Osteoblast (primary cell): ENCODE data around the gene ZNF536. TPM values are rescaled to one million over a fixed set of nuclear protein-coding genes. Genes with fewer than 3 reads are reported as not detected.

Experiments
- DNase-seq: peaks from one replicate; pipeline ENCODE4 v3.0.0; 2011; ENCODE audit warnings: low spot score, mixed read lengths; ENCODE audit not compliant: insufficient read length; ENCODE audit errors: missing footprints
- H2AFZ ChIP-seq: 2 replicates; pipeline ENCODE4 v1.6.0; 2011; ENCODE audit warnings: mild to moderate bottlenecking, low read length
- H3K27ac ChIP-seq: 2 replicates; pipeline ENCODE4 v1.5.1; 2011; ENCODE audit warnings: mild to moderate bottlenecking, low read depth, low read length, moderate library complexity
- H3K27me3 ChIP-seq: 2 replicates; pipeline ENCODE4 v1.6.0; 2012; ENCODE audit warnings: mild to moderate bottlenecking, control low read depth, inconsistent platforms, low read length, moderate library complexity; ENCODE audit not compliant: insufficient read depth
- H3K36me3 ChIP-seq: 2 replicates; pipeline ENCODE4 v1.5.1; 2011; ENCODE audit warnings: mild to moderate bottlenecking, low read length, control low read depth, moderate library complexity; ENCODE audit not compliant: insufficient read depth
- H3K4me1 ChIP-seq: 2 replicates; pipeline ENCODE4 v1.5.1; 2011; ENCODE audit warnings: mild to moderate bottlenecking, low read length, control low read depth, moderate library complexity; ENCODE audit not compliant: insufficient read depth
- H3K4me2 ChIP-seq: 2 replicates; pipeline ENCODE4 v1.6.0; 2011; ENCODE audit warnings: mild to moderate bottlenecking, low read length; ENCODE audit not compliant: insufficient read depth
- H3K4me3 ChIP-seq: fragments of 200-600 bp; sonication (generic); 3 replicates; pipeline ENCODE4 v1.5.1; 2012; ENCODE audit warnings: mild to moderate bottlenecking, low read length, inconsistent platforms; ENCODE audit not compliant: insufficient read depth
- H3K79me2 ChIP-seq: 2 replicates; pipeline ENCODE4 v1.6.0; 2012; ENCODE audit warnings: mild to moderate bottlenecking, low read length, control low read depth, inconsistent platforms; ENCODE audit not compliant: insufficient read depth
- H3K9me3 ChIP-seq: 2 replicates; pipeline ENCODE4 v1.5.1; 2011; ENCODE audit warnings: low read depth, low read length, control low read depth
- H4K20me1 ChIP-seq: 2 replicates; pipeline ENCODE4 v1.6.0; 2012; ENCODE audit warnings: mild to moderate bottlenecking, low read length, control low read depth; ENCODE audit not compliant: insufficient read depth
- CTCF ChIP-seq: IDR thresholded peaks from 2 replicates; pipeline ENCODE4 v1.5.1; 2011; ENCODE audit warnings: mild to moderate bottlenecking, low read depth, low read length, moderate library complexity; ENCODE audit errors: extremely low read depth
- total RNA-seq: library from RNA; depleted of rRNA; stranded (reverse); fragments of >200 nt; gene quantifications from 2 replicates; pipeline ENCODE4 v1.2.3, GENCODE V29; 2012

ZNF536 gene
- total RNA-seq, 1 donor, result not detected

- no peaks in the 10 kb centered on the region for H3K27me3 ChIP-seq
- H4K20me1 ChIP-seq, result no peaks in the 10 kb centered on the region
- no peak overlapping the region for H2AFZ ChIP-seq
- no peaks in the 10 kb centered on the region for H3K36me3 ChIP-seq
- H3K9me3 ChIP-seq, result no peaks in the 10 kb centered on the region
- no peaks in the 10 kb centered on the region for H3K79me2 ChIP-seq
- no peaks in the 10 kb centered on the region for H3K4me1 ChIP-seq
- no peak for DNase-seq
- H3K4me3 ChIP-seq, result no peak overlapping the region
- TF ChIP-seq CTCF, result no peak
- H3K4me2 ChIP-seq, result no peak overlapping the region
- no peak overlapping the region for H3K27ac ChIP-seq
Observed at GRCh38 chr19:30355586-30355985, 16.6 kb upstream of the ZNF536 start.

GRCh38 chr19:30356951-30357579, 15.1 kb upstream of the ZNF536 start:
- Histone ChIP-seq H3K4me2 (no peak overlapping the region), H3K4me3 (no peak overlapping the region), H3K27me3 (no peaks in the 10 kb centered on the region), H3K79me2 (no peaks in the 10 kb centered on the region), H2AFZ (no peak overlapping the region), H3K9me3 (no peaks in the 10 kb centered on the region), H4K20me1 (no peaks in the 10 kb centered on the region), H3K27ac (no peak overlapping the region), H3K36me3 (no peaks in the 10 kb centered on the region), H3K4me1 (no peaks in the 10 kb centered on the region)
- no peak for TF ChIP-seq CTCF
- peak; percentile 69 for DNase-seq

GRCh38 chr19:30357580-30357954, 14.6 kb upstream of the ZNF536 start:
- Histone ChIP-seq H3K27me3 (no peaks in the 10 kb centered on the region), H3K27ac (no peak overlapping the region), H3K36me3 (no peaks in the 10 kb centered on the region), H2AFZ (no peak overlapping the region), H3K9me3 (no peaks in the 10 kb centered on the region), H3K4me3 (no peak overlapping the region), H3K4me2 (no peak overlapping the region), H3K79me2 (no peaks in the 10 kb centered on the region), H3K4me1 (no peaks in the 10 kb centered on the region), H4K20me1 (no peaks in the 10 kb centered on the region)
- no peak for TF ChIP-seq CTCF
- DNase-seq, result no peak

- no peak for TF ChIP-seq CTCF
- no peaks in the 10 kb centered on the region for H3K9me3 ChIP-seq
- no peak overlapping the region for H3K4me2 ChIP-seq
- H3K4me3 ChIP-seq, result no peak overlapping the region
- no peaks in the 10 kb centered on the region for H4K20me1 ChIP-seq
- DNase-seq, result peak; percentile 66
- no peaks in the 10 kb centered on the region for H3K36me3 ChIP-seq
- H3K27ac ChIP-seq, result no peak overlapping the region
- H3K27me3 ChIP-seq, result no peaks in the 10 kb centered on the region
- H2AFZ ChIP-seq, result no peak overlapping the region
- no peaks in the 10 kb centered on the region for H3K4me1 ChIP-seq
- H3K79me2 ChIP-seq, result no peaks in the 10 kb centered on the region
Observed at GRCh38 chr19:30358319-30358718, 13.9 kb upstream of the ZNF536 start.
